ENCODE measurements around the gene ZBTB8OS.

GRCh38 chr1:32650752-32651460 is 556 bp upstream of the ZBTB8OS start, which contains the start of gene RBBP4:
- peak in 2 of 6 experiments; percentile 14 to 29 for TF ChIP-seq CTCF (IDR thresholded peaks at IDR 0.05)
- TF ChIP-seq POLR2A (IDR thresholded peaks at IDR 0.05): peak; percentile 73 to 80
